GM12872 (cell line): Measurements from ENCODE around the gene GPR137B.
A peak's percentile ranks its signal among the peaks of the same experiment; 100 is the strongest.

Experiments used
- CTCF ChIP-seq: IDR thresholded peaks from 3 replicates; pipeline ENCODE4 v1.5.1; 2011; ENCODE audit warnings: low read depth, mild to moderate bottlenecking, low read length, moderate library complexity; ENCODE audit not compliant: insufficient read depth

GPR137B gene

DNA sequence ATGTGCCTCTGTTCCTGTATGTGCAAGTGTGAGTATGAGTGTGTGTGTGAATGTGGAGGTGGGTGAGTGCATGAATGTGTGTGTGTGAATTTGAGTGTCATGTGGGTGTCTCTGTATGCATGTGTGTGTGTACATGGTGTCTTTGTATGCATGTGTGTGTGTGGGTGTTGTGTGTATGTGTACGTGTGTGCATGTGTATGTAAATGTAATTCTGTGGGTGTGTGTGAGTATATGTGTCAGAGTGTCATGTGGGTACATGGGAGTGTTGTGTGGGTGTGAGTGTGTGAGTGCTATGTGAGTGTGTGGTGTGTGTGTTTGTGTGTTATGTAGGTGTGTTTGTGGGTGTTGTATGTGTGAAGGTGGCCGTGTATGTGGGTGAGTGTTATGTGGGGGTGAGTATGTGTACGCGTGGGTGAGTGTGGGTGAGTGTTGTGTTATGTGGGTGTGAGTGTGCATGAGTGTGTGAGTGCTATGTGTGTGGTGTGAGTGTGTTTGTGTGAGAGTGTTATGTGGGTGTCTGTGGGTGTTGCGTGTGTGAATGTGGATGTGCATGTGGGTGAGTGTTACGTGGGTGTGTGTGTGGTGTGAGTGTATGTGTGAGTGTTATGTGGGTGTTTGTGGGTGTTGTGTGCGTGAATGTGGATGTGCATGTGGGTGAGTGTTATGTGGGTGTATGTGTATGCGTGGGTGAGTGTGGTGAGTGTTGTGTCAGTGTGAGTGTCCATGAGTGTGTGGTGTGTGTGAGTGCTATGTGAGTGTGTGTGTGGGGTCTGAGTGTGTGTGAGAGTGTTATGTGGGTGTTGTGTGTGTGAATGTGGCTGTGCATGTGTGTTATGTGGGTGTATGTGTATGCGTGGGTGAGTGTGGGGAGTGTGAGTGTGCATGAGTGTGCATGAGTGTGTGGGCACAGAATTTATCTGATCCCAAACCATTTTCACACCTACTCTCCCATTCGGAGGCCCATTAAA is 40.8 kb upstream of the GPR137B start:
- TF ChIP-seq CTCF = no peak

DNA sequence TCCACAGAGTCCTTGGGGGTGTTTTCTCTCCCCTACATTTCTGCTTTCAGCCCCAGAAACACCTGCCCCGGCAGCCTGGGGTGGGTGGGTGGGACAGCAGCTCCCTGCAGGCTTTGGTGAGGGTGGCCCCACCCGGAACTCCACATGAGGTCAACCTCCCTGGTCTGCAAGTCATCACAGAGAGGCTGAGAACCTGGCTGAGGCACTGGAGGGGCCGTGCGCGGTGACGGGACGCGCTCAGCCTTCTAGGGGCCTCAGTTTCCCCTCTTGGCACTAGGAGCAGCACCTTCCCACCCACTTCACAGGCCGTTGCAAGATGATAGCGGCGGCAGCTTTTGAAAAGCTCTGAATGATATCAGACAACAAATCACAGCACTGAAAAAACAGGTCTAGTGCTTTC is 39.7 kb upstream of the GPR137B start:
- no peak for TF ChIP-seq CTCF

DNA sequence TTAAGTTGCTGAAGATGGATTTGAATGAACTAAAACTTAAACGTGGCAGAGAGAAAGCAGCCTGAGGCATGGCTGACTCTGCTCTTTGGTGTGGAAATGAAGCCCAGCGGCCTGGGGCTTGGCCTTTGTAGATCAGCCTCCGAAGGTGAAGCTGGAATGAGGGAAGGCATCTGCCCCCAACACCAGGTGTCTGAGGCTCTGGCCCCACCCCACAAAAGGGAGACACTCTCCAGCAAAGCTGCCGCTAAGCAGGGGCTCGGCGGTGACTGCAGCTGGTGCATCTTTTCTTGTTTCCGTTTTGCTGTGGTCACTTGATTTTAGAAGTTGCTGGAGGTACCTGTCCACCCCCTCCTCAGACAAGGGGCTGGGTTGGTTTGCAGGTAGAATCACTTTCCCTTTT is 39.3 kb upstream of the GPR137B start:
- no peak; the same call in 2 of the 3 replicates for TF ChIP-seq CTCF

DNA sequence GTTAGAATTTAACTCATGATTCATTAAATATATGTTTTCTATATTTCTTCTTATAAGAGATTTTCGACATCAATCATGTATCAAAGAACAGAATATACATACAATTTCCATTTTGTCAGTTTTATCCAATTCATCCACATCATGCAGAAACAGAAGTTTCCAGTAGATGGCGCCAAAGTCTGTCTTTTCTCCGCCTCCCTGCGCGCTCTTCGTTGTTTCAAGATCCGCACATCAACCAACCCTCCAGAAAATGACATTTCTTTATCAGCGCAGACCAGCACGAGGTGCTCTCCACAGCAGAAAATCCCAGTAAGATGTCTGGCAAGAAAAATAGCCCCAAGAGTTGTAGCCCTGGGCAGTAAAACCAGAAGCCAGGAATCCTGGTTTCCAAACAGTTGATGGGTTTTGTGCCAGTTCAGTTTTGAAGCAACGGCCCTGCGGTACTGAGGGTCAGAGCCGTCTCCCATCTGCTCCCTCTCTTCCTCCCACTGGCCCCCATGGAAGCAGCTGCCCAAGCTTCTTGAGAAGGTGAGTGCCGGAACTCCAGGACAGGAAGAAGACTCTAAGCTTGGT is 38.6 kb upstream of the GPR137B start:
- TF ChIP-seq CTCF = peak; percentile 64

DNA sequence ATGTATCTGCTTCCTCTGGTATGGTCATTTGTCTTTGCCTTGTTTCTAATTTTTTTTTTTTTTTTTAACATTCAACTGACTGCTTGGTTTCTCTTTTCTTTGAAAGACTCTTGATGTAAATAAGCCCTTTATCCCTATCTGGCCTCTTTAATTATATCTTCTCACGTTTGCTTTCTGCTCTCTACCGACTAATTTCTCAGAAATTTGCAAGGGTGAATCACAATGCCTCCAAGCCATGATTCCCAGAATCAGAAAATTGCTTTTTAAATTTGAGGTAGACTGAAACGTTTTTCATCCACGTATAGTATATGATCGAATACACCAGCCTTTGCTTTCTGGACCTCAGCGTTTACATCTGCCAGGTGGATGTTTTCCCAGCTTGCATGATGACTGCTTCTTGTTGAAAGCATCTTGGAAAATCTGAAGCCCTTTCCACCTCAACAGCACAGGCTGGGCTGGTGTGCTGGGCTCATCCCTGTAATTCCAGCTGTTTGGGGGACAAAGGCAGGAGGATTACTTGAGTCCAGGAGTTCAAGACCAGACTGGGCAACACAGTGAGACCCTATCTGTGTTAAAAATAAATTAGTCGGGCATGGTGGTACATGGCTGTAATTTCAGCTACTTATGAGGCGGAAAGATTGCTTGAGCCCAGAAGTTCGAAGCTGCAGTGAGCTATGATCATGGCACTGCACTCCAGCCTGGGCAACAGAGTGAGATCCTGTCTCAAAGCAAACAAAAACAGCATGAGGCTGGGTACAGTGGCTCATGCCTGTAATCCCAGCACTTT is 35.0 kb upstream of the GPR137B start:
- TF ChIP-seq CTCF = no peak

GRCh38 chr1:236108027-236108648 is 34.2 kb upstream of the GPR137B start:
- TF ChIP-seq CTCF = no peak

DNA sequence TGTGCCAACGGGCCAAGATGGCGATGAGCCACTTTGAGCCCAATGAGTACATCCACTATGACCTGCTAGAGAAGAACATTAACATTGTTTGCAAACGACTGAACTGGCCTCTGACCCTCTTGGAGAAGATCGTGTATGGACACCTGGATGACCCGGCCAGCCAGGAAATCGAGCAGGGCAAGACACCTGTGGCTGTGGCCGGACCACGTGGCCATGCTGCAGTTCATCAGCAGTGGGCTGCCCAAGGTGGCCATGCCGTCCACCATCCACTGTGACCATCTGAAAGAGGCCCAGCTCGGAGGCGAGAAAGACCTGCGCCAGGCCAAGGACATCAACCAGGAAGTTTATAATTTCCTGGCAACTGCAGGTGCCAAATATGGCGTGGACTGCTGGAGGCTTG is 32.2 kb upstream of the GPR137B start:
- no peak for TF ChIP-seq CTCF
